Panc1 (cell line): Measurements from ENCODE around the gene C2orf76.

Source experiments
- POLR2AphosphoS5 ChIP-seq: IDR thresholded peaks from 2 replicates; pipeline ENCODE4 v1.6.1; 2012; ENCODE audit warnings: mild to moderate bottlenecking, low read depth, low read length, moderate library complexity
- TF ChIP-seq, protein P1 (sequence below): fragments of 450-650 bp; IDR thresholded peaks from 2 replicates; pipeline ENCODE4 v1.5.1; 2017; ENCODE audit warnings: mild to moderate bottlenecking

GRCh38 chr2:119339562-119339923, 27.1 kb downstream of the C2orf76 start:
- TF ChIP-seq, protein P1, sequence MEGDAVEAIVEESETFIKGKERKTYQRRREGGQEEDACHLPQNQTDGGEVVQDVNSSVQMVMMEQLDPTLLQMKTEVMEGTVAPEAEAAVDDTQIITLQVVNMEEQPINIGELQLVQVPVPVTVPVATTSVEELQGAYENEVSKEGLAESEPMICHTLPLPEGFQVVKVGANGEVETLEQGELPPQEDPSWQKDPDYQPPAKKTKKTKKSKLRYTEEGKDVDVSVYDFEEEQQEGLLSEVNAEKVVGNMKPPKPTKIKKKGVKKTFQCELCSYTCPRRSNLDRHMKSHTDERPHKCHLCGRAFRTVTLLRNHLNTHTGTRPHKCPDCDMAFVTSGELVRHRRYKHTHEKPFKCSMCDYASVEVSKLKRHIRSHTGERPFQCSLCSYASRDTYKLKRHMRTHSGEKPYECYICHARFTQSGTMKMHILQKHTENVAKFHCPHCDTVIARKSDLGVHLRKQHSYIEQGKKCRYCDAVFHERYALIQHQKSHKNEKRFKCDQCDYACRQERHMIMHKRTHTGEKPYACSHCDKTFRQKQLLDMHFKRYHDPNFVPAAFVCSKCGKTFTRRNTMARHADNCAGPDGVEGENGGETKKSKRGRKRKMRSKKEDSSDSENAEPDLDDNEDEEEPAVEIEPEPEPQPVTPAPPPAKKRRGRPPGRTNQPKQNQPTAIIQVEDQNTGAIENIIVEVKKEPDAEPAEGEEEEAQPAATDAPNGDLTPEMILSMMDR: no peak
- no peak for TF ChIP-seq POLR2AphosphoS5
